Testis (tissue), 3 donors: ENCODE measurements around the gene ERLEC1. TPM values are rescaled to one million over a fixed set of nuclear protein-coding genes. Genes with fewer than 3 reads are reported as not detected.
"Not testable (repeated sequence)": the region's sequence is repeated elsewhere in the genome, so short reads cannot be mapped to it uniquely, and the experiment has no call there.

ENCODE experiments used
- DNase-seq: peaks from one replicate; pipeline ENCODE4 v3.0.0-alpha.2; 2019
- H3K27ac ChIP-seq, 2 donors: fragments of 200-600 bp; sonication (generic); one replicate each; pipeline ENCODE4 v1.5.1; 2019
- H3K27me3 ChIP-seq: fragments of 200-600 bp; sonication (generic); one replicate; pipeline ENCODE4 v1.5.1; 2019
- H3K36me3 ChIP-seq: fragments of 200-600 bp; sonication (generic); one replicate; pipeline ENCODE4 v1.5.1; 2017; ENCODE audit warnings: low read depth; ENCODE audit errors: missing control alignments
- H3K4me1 ChIP-seq: fragments of 200-600 bp; sonication (generic); one replicate; pipeline ENCODE4 v1.5.1; 2019
- H3K4me3 ChIP-seq, 2 donors: fragments of 200-600 bp; sonication (generic); one replicate each; pipeline ENCODE4 v1.5.1; 2017 to 2019
- H3K9me3 ChIP-seq: fragments of 200-600 bp; sonication (generic); one replicate; pipeline ENCODE4 v1.5.1; 2017
- CTCF ChIP-seq, 3 experiments: fragments of 450-650 bp in 2 of 3; fragments of 200-600 bp in 1 of 3; sonication (generic) in 1 of 3; IDR thresholded peaks; one replicate each; pipeline ENCODE4 v1.5.1; 2016 to 2019; ENCODE audit warnings: antibody characterized with exemption in 3 of 3, mild to moderate bottlenecking in 2 of 3, moderate library complexity in 1 of 3
- POLR2A ChIP-seq: fragments of 450-650 bp; IDR thresholded peaks from one replicate; pipeline ENCODE4 v1.6.1; 2017; ENCODE audit warnings: antibody characterized with exemption, mild to moderate bottlenecking, moderate library complexity
- WGBS, 2 donors: methylation state at CpG; one replicate each; pipeline ENCODE4 v1.1.5; 2018; 5-methylcytosine and 5-hydroxymethylcytosine counted together
- intact Hi-C: fragments of 100-400 bp; cut with DNase I; formaldehyde crosslinking; loops from one replicate; pipeline ENCODE4 v1.15.1; 2023; ENCODE audit warnings: low total_unique reads
- polyA plus RNA-seq: library from polyadenylated mRNA; stranded (reverse); fragments of 350-450 nt; fragmentation: Illumina TruSeq; extraction: RNeasy Lipid Tissue Mini Kit (QIAGEN cat#74804); gene quantifications from one replicate; pipeline ENCODE4 v1.2.3, GENCODE V29; 2014; ENCODE audit warnings: low read depth, low replicate concordance; ENCODE audit not compliant: insufficient read depth
- total RNA-seq, 2 donors: library from RNA; depleted of rRNA; stranded (reverse); fragments of >200 nt; gene quantifications; one replicate each; pipeline ENCODE4 v1.2.3, GENCODE V29; 2016

The ERLEC1 gene
- total and polyA plus RNA-seq, 3 donors from 2014 or later: 86.3 to 123 (median 91.5) TPM

- no peaks in the 10 kb centered on the region for H3K4me1 ChIP-seq
- no peak overlapping the region for H3K27ac ChIP-seq
- H3K9me3 ChIP-seq: no peaks in the 10 kb centered on the region
- H3K27me3 ChIP-seq: no peaks in the 10 kb centered on the region
- WGBS, 2 donors: 81 to 87% methylated on average over 4 of the region's 4 CpGs
- intact Hi-C loops: no loop called here
- H3K36me3 ChIP-seq: no peaks in the 10 kb centered on the region
- DNase-seq: no peak
- no peak overlapping the region for H3K4me3 ChIP-seq
- TF ChIP-seq CTCF (IDR thresholded peaks at IDR 0.05) (no peak), POLR2A (no peak)
These were observed 32.8 kb downstream of the ERLEC1 start for GRCh38 chr2:53819634-53820033.

- 85 to 93% methylated on average over 9 of the region's 9 CpGs for WGBS, 2 donors
- Histone ChIP-seq H3K36me3 (no peaks in the 10 kb centered on the region), H3K27ac (no peak overlapping the region), H3K4me3 (no peak overlapping the region), H3K27me3 (no peaks in the 10 kb centered on the region), H3K4me1 (no peaks in the 10 kb centered on the region), H3K9me3 (no peaks in the 10 kb centered on the region)
- no peak for DNase-seq
- TF ChIP-seq POLR2A: no peak
- no peak for TF ChIP-seq CTCF (IDR thresholded peaks at IDR 0.05)
- intact Hi-C loops: no loop called here
These were observed 33.2 kb downstream of the ERLEC1 start for GRCh38 chr2:53820048-53820447.

GRCh38 chr2:53820711-53821110, 33.9 kb downstream of the ERLEC1 start:
- 88 to 92% methylated on average over 4 of the region's 4 CpGs for WGBS, 2 donors
- Histone ChIP-seq H3K27me3 (no peaks in the 10 kb centered on the region), H3K4me3 (no peak overlapping the region), H3K9me3 (no peaks in the 10 kb centered on the region), H3K27ac (no peak overlapping the region), H3K36me3 (no peaks in the 10 kb centered on the region), H3K4me1 (no peaks in the 10 kb centered on the region)
- no peak for DNase-seq
- intact Hi-C loops: no loop called here
- no peak for TF ChIP-seq CTCF (IDR thresholded peaks at IDR 0.05)
- no peak for TF ChIP-seq POLR2A

- Histone ChIP-seq H3K9me3 (no peaks in the 10 kb centered on the region), H3K36me3 (no peaks in the 10 kb centered on the region), H3K4me1 (peaks cover 9% of the 10 kb centered on the region), H3K4me3 (no peak overlapping the region), H3K27ac (no peak overlapping the region), H3K27me3 (no peaks in the 10 kb centered on the region)
- intact Hi-C loops: no loop called here
- TF ChIP-seq CTCF (IDR thresholded peaks at IDR 0.05) (no peak), POLR2A (no peak)
- no peak for DNase-seq
- 81 to 89% methylated on average over 6 of the region's 6 CpGs for WGBS, 2 donors
These were observed 35.0 kb downstream of the ERLEC1 start for GRCh38 chr2:53821810-53822209.

- WGBS, 2 donors: 89 to 92% methylated on average over 9 of the region's 9 CpGs
- H3K9me3 ChIP-seq, H3K4me3 ChIP-seq, H3K36me3 ChIP-seq, H3K27ac ChIP-seq, intact Hi-C loops, DNase-seq, H3K27me3 ChIP-seq: not testable (repeated sequence)
- peaks cover 14% of the 10 kb centered on the region for H3K4me1 ChIP-seq
These were observed 36.8 kb downstream of the ERLEC1 start for GRCh38 chr2:53823639-53824038.
